ENCODE data around the gene ZNF805.

GRCh38 chr19:57245066-57245465 lies 4.6 kb downstream of the ZNF805 start:
- TF ChIP-seq, protein P1, sequence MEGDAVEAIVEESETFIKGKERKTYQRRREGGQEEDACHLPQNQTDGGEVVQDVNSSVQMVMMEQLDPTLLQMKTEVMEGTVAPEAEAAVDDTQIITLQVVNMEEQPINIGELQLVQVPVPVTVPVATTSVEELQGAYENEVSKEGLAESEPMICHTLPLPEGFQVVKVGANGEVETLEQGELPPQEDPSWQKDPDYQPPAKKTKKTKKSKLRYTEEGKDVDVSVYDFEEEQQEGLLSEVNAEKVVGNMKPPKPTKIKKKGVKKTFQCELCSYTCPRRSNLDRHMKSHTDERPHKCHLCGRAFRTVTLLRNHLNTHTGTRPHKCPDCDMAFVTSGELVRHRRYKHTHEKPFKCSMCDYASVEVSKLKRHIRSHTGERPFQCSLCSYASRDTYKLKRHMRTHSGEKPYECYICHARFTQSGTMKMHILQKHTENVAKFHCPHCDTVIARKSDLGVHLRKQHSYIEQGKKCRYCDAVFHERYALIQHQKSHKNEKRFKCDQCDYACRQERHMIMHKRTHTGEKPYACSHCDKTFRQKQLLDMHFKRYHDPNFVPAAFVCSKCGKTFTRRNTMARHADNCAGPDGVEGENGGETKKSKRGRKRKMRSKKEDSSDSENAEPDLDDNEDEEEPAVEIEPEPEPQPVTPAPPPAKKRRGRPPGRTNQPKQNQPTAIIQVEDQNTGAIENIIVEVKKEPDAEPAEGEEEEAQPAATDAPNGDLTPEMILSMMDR (IDR thresholded peaks at IDR 0.05) = no peak
- TF ChIP-seq POLR2A (IDR thresholded peaks at IDR 0.05) = no peak
- TF ChIP-seq POLR2AphosphoS5 (IDR thresholded peaks at IDR 0.05) = no peak
